NCI-H748 (cell line): ENCODE results near the gene SNAI1.
"Not testable (repeated sequence)": the region's sequence is repeated elsewhere in the genome, so short reads cannot be mapped to it uniquely, and the experiment has no call there.

Experiments
- DNase-seq: peaks from one replicate; lab custom pipeline; 2025; ENCODE audit not compliant: unreplicated experiment; lab: John Stamatoyannopoulos, UW

Gene SNAI1

DNA sequence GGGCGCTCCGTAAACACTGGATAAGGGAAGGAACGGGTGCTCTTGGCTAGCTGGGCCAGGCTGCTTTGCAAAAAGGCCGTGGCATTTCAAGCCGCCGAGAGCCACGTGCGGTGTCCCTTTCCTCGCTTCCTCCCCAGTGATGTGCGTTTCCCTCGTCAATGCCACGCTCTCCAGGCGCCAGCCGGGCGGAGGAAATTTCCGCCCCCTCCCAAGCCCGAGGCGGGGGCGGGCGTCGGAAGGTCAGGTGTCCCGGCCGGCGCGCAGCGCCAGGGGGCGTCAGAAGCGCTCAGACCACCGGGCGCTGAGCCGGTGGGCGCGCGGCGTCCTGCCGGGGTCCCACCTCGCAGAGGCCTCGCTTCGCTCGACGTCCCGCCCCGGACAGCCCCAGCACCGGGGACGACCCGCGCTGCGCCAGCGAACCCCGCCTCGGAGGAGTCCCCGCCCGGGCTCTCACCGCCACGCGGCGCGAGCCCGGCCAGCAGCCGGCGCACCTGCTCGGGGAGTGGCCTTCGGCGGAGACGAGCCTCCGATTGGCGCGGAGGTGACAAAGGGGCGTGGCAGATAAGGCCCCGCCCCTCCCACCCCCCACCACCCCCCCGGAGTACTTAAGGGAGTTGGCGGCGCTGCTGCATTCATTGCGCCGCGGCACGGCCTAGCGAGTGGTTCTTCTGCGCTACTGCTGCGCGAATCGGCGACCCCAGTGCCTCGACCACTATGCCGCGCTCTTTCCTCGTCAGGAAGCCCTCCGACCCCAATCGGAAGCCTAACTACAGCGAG lies at the start of gene SNAI1:
Gene SNAI1, plus strand, starts transcription at position 635 of the 777 bp plus-strand sequence. Its CDS starts 80 bp downstream, at position 715.
- DNase-seq: peak; percentile 88

DNA sequence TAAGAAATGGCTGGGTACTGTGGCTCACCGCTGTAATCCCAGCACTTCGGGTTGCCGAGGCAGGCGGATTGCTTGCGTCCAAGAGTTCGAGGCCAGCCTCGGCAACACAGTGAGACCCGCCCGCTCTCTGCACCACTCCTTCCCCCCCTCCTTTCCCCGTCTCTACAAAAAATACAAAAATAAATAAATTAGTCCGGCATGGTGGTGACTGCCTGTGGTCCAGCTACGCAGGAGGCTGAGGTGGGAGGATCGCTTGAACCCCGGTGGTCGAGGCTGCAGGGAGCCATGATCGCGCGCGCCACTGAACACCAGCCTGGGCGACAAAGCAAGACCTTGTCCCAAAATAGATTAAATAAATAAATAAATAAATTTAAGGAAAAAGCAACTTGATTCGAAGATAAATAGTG lies 47.0 kb upstream of the SNAI1 start:
- DNase-seq: peak; percentile 33

DNA sequence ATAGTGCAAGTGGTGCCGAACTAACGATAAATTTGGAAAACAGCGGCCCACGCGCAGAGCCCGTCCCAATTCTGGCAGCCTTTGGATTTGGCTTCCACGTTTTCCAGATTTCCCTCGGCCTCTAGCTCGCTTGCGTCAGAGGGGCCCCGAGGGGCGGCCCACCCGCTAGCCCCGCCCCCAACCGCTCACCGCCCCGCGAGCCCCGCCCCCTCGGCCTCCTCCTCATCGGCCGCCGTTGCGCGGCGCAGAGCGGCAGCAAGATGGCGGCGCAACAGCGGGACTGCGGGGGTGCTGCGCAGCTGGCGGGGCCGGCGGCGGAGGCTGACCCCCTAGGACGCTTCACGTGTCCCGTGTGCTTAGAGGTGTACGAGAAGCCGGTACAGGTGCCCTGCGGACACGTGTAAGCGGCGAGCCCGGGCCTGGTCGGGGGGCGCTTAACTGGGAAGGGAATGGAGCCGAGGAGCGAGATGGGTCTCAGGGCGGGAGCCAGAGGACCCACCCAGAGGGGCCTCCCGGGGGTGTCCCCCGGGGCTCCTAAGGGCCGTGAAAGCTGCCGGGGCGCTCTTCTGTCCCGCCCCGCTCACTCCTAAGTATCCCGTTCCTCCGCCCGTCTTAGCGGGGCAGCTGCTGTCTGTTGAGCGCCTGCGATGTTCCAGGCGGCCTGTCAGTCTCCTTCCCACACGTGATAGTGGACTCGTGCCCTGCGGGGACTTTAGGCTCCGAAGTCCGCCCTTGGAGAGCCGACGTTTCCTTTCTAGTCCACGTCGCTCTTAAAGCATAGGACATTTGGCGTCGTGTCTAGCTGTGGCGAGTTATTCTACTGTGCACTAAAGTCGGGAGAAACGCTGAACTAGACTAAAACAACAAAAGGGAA lies 46.4 kb upstream of the SNAI1 start, which contains the start of gene RNF114:
Gene RNF114, plus strand, starts transcription at position 245 of the 874 bp plus-strand sequence. Its CDS starts 16 bp downstream, at position 261.
- peak; percentile 82 for DNase-seq

DNA sequence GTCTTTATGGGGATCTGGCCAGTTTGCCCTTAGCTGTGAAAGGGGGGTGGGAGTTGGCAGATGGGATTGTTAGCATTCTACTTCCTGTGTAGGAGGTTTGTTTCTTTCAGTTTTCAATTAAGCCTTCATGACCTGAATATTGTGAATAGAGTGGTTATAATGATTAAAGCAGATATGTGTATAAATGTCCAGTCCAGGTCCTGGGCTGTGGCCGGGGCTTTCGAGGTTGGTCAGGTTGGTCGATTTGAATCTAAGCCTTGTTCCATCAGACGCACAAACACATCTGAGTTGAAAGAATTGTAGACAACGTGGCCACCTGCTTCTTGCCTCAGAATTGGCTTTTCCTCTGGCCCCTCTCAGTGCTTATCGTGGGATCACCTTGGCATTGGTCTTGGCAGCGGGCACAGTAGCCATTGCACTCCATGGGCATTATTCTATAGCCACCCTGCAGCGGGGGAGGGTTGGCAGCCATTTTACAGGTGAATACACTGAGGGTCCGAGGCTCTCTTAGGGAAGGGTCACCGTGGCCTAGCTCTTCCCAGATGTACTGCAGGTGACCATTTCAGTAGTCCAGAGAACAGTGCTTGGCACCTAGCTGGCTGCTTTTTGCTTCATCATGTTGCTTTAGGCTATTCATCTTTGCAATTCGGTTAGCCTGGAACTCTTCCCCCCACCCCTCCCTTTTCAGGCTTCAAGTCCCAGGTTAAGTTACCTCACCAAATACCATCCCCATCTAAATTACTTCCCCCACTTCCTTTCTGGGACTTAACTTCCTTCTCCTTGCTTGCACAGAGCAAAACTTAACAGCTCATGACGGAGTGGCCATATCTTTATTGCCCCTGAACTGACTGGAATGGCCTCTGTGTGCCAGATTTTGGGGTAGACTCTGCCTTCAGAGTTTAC lies 45.5 kb upstream of the SNAI1 start:
- no peak for DNase-seq

DNA sequence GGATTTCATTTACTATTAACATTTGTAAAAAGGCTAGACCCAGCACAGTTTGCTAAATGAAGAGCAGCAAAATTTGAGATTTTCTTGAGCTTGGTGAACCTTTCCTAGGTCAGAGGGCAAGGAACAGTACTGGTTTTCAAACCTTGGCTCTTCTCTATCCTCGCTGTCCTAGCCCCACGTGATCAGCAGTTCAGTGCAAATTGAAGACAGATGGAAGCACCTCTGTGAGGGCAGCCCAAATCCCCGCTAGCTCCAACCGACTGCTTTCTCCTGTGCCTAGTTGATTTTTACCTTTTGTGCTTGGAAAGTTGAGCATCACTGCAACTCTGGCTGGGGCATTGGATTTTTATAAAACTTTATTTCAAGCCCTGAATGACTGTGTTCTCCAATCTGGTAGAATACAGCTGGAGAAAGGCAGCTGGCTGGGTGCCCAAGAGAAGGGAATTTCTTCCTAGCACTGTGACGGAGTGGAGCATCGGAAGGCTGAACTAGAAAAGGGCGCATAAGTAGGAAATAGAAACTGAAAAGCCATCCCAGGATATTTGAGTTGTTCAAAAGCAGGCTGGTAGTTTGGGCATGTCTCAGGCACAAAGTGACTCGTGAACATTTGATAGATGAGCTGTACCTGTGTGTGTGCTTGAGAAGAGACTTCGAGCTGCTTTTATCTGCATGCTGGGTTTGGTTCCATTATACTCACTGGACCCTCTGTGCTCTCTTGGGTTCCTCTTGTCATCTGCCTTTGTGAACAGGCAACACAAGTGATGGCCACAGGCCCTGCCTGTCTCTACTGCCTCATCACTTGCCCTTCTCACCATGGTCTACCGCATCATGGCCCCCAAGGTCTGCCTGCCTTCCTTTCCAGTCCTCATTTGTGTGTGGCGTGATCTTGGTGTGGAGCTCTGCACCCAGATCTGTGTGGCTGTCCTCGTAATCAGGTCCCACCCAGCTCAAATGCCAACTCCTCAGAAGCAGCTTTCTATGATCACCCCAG lies 44.3 kb upstream of the SNAI1 start:
- DNase-seq: no peak

DNA sequence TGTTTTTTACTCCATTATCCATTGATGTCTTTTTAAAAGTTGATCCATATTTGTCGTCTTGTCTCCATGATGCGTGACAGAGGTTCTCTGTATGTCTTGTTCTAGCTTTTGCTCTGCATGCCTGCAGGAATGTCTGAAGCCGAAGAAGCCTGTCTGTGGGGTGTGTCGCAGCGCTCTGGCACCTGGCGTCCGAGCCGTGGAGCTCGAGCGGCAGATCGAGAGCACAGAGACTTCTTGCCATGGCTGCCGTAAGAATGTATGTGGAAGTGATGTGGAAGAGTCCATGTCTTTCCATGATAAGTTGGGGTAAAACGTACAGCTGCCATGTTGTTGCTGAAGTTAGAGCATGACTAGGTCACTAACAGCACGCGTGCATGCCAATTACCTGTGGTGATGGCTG lies 41.3 kb upstream of the SNAI1 start:
- no peak for DNase-seq

DNA sequence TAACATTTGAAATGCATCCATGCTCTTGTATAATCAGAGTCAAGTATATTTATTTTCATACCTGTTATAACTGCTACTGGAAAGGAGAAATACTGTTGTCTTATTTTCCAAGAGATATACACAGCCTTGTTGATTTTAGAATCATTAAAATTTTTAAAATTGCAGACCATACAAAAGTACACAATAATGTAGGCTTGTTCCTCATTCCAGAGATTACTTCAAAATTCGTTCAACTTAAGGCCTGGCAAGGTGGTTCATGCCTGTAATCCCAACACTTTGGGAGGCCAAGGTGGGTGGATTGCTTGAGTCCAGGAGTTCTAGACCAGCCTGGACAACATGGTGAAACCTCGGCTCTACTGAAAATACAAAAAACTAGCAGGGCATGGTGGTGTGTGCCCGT lies 40.5 kb upstream of the SNAI1 start:
- no peak for DNase-seq

DNA sequence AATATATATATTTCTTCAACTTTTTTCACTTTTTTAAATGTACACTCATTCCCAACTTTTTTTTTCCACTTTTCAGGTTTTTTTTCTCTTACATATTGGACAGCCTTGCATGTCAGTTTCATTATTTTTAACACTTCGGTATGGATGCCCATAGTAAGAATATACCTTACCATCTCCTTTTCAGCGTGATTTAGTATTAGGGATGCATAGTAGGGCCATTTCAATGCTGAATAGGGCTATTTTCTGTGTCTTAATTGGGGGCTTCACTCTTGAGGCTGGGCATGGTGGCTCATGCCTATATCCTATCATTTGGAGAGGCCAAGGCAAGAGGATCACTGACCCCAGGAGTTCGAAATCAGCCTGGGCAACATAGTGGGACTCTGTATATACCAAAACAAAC lies 39.8 kb upstream of the SNAI1 start:
- no peak for DNase-seq

DNA sequence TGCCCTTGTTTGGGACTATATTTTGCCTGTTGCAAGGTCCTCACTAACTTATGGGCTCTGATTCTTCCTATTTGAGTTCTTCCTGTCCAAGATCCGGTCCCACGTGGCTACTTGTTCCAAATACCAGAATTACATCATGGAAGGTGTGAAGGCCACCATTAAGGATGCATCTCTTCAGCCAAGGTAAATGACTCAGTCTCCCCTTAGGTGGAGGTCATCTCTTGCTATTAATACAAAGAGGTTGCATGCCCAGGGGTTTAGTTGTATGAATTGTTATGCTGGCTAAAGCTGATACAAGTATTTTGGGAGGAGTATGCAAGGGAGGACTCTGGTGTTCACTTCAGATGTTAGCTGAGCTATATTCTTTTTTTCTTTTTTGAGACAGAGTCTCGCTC lies 37.5 kb upstream of the SNAI1 start:
- DNase-seq: no peak

DNA sequence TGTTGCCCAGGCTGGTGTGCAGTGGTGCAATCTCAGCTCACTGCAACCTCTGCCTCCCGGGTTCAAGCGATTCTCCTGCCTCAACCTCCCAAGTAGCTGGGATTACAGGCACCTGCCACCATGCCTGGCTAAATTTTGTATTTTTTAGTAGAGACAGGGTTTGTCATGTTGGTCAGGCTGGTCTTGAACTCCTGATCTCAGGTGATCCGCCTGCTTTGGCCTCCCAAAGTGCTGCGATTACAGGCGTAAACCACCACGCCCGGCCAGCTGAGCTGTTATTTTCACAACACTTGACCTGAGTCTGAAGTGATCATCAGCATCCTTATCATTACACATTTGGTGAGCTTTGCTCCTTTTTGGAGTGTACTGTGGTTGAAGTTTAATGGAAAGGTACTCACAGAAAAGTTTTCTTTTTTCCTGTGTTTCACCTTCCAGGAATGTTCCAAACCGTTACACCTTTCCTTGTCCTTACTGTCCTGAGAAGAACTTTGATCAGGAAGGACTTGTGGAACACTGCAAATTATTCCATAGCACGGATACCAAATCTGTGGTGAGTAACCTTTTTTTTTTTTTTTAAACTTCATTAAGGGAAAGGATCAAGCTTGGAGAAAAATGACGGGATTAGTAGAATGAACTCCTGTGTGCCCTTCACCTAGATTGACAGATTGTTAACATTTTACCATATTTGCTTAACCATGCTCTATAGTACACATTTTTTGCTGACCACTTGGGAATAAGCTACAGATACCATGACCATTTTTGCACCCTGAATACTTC lies 36.9 kb upstream of the SNAI1 start:
- DNase-seq: no peak

DNA sequence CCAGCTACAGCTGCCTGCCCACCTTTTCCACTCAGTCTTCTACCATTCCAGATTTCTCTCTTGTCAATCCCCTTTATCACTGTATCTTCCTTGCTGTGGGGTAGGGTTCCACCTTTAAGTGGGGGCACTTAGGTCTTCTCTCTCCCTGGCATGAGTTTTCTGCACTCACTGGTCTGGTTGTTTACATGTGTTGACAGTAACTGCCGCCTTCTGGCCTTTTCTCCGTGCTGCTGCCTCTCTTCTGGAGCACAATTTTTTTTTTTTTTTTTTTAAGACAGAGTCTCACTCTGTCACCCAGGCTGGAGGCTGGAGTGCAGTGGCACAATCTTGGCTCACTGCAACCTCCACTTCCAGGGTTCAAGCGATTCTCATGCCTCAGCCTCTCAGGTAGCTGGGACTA lies 34.6 kb upstream of the SNAI1 start:
- DNase-seq: no peak

DNA sequence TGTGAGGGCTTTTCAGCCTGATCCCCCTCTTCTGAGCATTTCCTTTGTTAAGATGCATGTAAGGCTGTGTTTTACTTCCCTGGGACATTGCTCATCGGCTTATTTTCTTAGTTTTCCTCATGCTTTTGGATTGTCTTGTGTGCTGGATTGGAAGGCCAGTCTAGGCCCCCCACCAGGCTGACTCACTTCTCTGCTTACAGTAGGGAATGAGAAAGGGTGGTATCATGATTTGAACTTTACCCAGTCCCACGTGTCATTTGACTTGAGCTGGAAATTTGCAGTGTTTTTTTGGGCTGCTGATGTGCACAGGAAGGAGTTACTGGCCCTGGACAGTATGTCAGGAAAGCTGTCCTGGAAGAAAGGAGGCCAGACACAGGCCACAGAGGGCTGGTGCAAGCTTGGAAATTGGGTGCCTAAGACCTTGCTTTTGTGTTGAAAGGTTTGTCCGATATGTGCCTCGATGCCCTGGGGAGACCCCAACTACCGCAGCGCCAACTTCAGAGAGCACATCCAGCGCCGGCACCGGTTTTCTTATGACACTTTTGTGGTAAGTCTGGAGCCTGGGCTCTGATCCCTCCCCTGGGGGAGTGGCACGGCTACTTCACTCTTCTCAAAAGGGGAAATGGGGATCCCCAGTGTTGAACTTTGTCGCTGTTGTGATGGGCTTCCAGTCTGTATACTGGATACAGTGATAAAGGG lies 33.8 kb upstream of the SNAI1 start:
- no peak for DNase-seq

DNA sequence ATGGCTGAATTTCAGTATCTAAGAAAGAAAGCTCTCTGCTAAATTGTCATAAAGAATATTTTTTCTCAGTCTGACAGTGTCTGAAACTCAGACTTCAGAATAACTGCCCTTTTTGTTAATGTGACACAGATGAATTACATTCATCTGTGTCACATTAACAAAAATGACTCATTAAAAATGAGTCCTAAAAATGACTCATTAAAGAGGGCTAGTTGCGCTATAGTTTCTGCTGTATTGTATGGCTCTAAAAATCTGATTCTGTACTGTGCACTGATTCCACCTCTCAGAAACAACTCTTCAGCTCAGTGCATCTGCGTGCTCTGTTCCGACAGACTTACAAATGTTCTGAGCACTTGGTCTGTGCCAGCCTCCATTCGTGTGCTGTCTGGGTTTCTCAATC lies 31.6 kb upstream of the SNAI1 start:
- no peak for DNase-seq

DNA sequence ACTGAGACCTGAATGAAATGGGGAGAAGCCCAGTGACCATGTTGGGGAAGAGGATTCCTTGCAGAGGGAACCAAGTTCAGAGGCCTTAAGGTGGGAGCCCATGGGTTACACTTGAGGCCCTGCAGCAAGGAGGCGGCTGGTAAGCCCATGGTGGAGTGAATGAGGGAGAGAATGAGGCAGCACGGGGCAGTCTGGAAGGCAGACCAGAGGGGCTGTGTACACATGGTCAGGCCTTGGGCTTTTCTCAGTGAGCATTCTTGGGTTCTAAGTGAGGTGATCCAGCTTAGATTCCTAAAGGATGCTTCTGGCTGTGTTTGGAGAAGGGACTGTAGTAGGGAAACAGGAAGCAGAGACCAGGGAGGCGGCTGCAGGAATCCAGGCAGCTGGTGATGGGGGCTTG lies 27.6 kb upstream of the SNAI1 start:
- no peak for DNase-seq

DNA sequence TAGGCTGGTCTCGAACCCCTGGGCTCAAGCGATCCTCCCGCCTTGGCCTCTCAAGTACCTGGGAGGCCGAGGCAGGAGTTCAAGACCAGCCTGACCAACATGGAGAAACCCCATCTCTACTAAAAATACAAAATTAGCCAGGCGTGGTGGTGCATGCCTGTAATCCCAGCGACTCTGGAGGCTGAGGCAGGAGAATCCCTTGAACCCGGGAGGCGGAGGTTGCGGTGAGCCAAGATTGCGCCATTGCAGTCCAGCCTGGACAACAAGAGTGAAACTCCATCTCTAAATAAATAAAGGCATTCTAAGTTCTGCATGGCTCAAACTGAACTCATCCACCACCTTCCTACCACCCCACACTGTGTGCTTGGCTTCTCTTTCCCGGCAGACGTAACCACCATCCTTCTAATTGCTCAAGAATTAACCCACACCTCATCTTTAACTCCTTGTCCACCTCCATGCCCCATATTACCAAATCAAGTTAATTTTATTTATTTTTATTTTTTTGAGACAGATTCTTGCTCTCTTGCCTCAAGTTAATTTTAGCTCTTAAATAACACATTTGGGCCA lies 26.9 kb upstream of the SNAI1 start:
- not testable (repeated sequence) for DNase-seq

DNA sequence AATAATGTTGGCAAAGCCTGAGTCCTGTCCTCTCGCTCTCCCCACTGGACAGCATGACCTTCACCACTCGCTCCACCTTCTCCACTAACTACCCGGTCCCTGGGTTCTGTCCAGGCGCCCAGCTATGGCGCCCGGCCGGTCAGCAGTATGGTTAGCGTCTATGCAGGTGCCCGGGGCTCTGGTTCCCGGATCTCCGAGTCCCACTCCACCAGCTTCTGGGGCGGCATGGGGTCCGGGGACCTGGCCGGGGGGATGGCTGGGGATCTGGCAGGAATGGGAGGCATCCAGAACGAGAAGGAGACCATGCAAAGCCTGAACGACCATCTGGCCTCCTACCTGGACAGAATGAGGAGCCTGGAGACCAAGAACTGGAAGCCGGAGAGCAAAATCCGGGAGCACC lies 26.1 kb upstream of the SNAI1 start:
- no peak for DNase-seq

DNA sequence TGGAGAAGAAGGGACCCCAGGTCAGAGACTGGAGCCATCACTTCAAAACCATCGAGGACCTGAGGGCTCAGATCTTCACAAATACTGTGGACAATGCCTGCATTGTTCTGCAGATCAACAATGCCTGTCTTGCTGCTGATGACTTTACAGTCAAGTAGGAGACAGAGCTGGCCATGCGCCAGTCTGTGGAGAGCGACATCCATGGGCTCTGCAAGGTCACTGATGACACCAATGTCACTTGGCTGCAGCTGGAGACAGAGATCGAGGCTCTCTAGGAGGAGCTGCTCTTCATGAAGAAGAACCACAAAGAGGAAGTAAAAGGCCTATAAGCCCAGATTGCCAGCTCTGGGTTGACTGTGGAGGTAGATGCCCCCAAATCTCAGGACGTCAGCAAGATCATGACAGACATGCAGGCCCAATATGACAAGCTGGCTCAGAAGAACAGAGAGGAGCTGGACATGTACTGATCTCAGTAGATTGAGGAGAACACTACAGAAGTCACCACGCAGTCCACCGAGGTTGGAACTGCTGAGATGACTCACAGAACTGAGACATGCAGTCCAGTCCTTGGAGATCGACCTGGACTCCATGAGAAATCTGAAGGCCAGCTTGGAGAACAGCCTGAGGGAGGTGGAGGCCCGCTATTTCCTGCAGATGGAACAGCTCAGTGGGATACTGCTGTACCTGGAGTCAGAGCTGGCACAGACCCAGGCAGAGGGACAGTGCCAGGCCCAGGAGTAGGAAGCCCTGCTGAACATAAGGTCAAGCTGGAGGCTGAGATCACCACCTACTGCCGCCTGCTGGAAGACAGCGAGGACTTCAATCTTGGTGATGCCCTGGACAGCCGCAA lies 25.5 kb upstream of the SNAI1 start:
- not testable (repeated sequence) for DNase-seq
